ENCODE data around the gene LHFPL6.

DNA sequence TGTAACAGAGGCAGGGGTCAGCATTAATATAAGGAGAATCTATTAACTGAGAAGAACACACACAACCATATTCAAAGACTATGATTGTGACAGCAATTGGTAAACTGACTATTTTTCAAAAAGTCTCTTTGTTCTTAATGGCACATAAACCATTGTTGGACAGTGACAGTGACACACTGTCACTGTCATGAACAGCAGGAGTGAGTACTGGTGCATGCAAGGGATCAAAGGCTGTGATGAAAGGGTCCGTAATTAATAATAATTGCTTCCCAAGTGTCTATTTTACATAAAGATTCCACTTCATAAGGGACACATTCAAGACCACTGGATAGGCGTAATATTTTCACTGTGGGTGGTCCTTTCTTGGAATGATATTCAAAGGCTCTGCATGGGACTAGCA lies 50.7 kb downstream of the LHFPL6 start:
- no peak for TF ChIP-seq POLR2A (IDR thresholded peaks at IDR 0.05)
- TF ChIP-seq, protein P1, sequence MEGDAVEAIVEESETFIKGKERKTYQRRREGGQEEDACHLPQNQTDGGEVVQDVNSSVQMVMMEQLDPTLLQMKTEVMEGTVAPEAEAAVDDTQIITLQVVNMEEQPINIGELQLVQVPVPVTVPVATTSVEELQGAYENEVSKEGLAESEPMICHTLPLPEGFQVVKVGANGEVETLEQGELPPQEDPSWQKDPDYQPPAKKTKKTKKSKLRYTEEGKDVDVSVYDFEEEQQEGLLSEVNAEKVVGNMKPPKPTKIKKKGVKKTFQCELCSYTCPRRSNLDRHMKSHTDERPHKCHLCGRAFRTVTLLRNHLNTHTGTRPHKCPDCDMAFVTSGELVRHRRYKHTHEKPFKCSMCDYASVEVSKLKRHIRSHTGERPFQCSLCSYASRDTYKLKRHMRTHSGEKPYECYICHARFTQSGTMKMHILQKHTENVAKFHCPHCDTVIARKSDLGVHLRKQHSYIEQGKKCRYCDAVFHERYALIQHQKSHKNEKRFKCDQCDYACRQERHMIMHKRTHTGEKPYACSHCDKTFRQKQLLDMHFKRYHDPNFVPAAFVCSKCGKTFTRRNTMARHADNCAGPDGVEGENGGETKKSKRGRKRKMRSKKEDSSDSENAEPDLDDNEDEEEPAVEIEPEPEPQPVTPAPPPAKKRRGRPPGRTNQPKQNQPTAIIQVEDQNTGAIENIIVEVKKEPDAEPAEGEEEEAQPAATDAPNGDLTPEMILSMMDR (IDR thresholded peaks at IDR 0.05): no peak

Data from esophagus squamous epithelium (tissue), 4 donors.